Stimulated activated CD4-positive, alpha-beta T cell treated with anti-CD3 and anti-CD28 coated beads, Interleukin-15, amount 100 ng/mL, for 24 hours (primary cell): ENCODE results near the gene RALGAPA2.

Experiments
- DNase-seq: peaks from one replicate; pipeline ENCODE4 v3.0.0-alpha.2; 2020

The RALGAPA2 gene

GRCh38 chr20:20683020-20683419 is 29.4 kb downstream of the RALGAPA2 start:
- DNase-seq: no peak

- no peak for DNase-seq
Measured at GRCh38 chr20:20680991-20681508, 31.4 kb downstream of the RALGAPA2 start.

- no peak for DNase-seq
Measured at GRCh38 chr20:20679316-20679715, 33.1 kb downstream of the RALGAPA2 start.

- no peak for DNase-seq
Measured at GRCh38 chr20:20677186-20677585, 35.3 kb downstream of the RALGAPA2 start.

GRCh38 chr20:20668639-20669038 is 43.8 kb downstream of the RALGAPA2 start:
- DNase-seq: no peak

- no peak for DNase-seq
Measured at GRCh38 chr20:20666359-20666758, 46.1 kb downstream of the RALGAPA2 start.

GRCh38 chr20:20665606-20666332 is 46.7 kb downstream of the RALGAPA2 start:
- no peak for DNase-seq

GRCh38 chr20:20664795-20665589 is 47.5 kb downstream of the RALGAPA2 start:
- no peak for DNase-seq

- DNase-seq: no peak
Measured at GRCh38 chr20:20663841-20664240, 48.6 kb downstream of the RALGAPA2 start.

GRCh38 chr20:20658871-20659431 is 53.5 kb downstream of the RALGAPA2 start:
- no peak for DNase-seq

GRCh38 chr20:20658123-20658522 is 54.3 kb downstream of the RALGAPA2 start:
- no peak for DNase-seq

GRCh38 chr20:20657092-20657491 is 55.4 kb downstream of the RALGAPA2 start:
- no peak for DNase-seq

- no peak for DNase-seq
Measured at GRCh38 chr20:20655883-20656282, 56.6 kb downstream of the RALGAPA2 start.

- no peak for DNase-seq
Measured at GRCh38 chr20:20649945-20650344, 62.5 kb downstream of the RALGAPA2 start.

GRCh38 chr20:20643927-20644326 is 68.5 kb downstream of the RALGAPA2 start:
- DNase-seq: no peak

GRCh38 chr20:20641783-20642182 is 70.7 kb downstream of the RALGAPA2 start:
- no peak for DNase-seq

GRCh38 chr20:20638878-20639277 is 73.6 kb downstream of the RALGAPA2 start:
- no peak for DNase-seq

GRCh38 chr20:20637998-20638725 is 74.3 kb downstream of the RALGAPA2 start:
- DNase-seq: no peak

- DNase-seq: no peak
Measured at GRCh38 chr20:20635006-20635405, 77.4 kb downstream of the RALGAPA2 start.

- no peak for DNase-seq
Measured at GRCh38 chr20:20632644-20633043, 79.8 kb downstream of the RALGAPA2 start.

GRCh38 chr20:20630551-20630950 is 81.9 kb downstream of the RALGAPA2 start:
- no peak for DNase-seq

GRCh38 chr20:20629556-20630188 is 82.8 kb downstream of the RALGAPA2 start:
- no peak for DNase-seq

- no peak for DNase-seq
Measured at GRCh38 chr20:20628314-20628713, 84.1 kb downstream of the RALGAPA2 start.
